Uterus (tissue), 2 donors: Measurements from ENCODE around the gene RAB12.

Experiments
- POLR2A ChIP-seq, 2 donors: fragments of 450-650 bp; IDR thresholded peaks; one replicate each; pipeline ENCODE4 v1.6.1; 2016; ENCODE audit warnings: antibody characterized with exemption in 2 of 2, mild to moderate bottlenecking in 1 of 2, moderate library complexity in 1 of 2
- TF ChIP-seq, protein P1 (sequence below), 4 experiments: fragments of 200-600 bp in 2 of 4; fragments of 450-650 bp in 2 of 4; sonication (generic) in 2 of 4; IDR thresholded peaks; one replicate each; pipeline ENCODE4 v1.5.1; 2016 to 2019; ENCODE audit warnings: antibody characterized with exemption in 4 of 4, mild to moderate bottlenecking in 2 of 4, moderate library complexity in 1 of 4

- no peak for TF ChIP-seq POLR2A (IDR thresholded peaks at IDR 0.05)
- TF ChIP-seq, protein P1, sequence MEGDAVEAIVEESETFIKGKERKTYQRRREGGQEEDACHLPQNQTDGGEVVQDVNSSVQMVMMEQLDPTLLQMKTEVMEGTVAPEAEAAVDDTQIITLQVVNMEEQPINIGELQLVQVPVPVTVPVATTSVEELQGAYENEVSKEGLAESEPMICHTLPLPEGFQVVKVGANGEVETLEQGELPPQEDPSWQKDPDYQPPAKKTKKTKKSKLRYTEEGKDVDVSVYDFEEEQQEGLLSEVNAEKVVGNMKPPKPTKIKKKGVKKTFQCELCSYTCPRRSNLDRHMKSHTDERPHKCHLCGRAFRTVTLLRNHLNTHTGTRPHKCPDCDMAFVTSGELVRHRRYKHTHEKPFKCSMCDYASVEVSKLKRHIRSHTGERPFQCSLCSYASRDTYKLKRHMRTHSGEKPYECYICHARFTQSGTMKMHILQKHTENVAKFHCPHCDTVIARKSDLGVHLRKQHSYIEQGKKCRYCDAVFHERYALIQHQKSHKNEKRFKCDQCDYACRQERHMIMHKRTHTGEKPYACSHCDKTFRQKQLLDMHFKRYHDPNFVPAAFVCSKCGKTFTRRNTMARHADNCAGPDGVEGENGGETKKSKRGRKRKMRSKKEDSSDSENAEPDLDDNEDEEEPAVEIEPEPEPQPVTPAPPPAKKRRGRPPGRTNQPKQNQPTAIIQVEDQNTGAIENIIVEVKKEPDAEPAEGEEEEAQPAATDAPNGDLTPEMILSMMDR (IDR thresholded peaks at IDR 0.05), result no peak
Observed at GRCh38 chr18:8688816-8689215, 79.6 kb downstream of the RAB12 start.
